Metanephros (tissue), 2 donors: Measurements from ENCODE around the gene ABHD2. TPM values are rescaled to one million over a fixed set of nuclear protein-coding genes. Genes with fewer than 3 reads are reported as not detected.

ENCODE experiments used
- small RNA-seq: library from RNA; depleted of rRNA; stranded (forward); fragments of <200 nt; gene quantifications from one replicate; pipeline ENCODE3, GENCODE V24; 2014; ENCODE audit warnings: low replicate concordance
- total RNA-seq: library from RNA; depleted of rRNA; stranded (reverse); fragments of >200 nt; gene quantifications from one replicate; pipeline ENCODE4 v1.2.3, GENCODE V29; 2014

ABHD2 gene, protein sequence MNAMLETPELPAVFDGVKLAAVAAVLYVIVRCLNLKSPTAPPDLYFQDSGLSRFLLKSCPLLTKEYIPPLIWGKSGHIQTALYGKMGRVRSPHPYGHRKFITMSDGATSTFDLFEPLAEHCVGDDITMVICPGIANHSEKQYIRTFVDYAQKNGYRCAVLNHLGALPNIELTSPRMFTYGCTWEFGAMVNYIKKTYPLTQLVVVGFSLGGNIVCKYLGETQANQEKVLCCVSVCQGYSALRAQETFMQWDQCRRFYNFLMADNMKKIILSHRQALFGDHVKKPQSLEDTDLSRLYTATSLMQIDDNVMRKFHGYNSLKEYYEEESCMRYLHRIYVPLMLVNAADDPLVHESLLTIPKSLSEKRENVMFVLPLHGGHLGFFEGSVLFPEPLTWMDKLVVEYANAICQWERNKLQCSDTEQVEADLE
- 48.5 TPM for total RNA-seq

DNA sequence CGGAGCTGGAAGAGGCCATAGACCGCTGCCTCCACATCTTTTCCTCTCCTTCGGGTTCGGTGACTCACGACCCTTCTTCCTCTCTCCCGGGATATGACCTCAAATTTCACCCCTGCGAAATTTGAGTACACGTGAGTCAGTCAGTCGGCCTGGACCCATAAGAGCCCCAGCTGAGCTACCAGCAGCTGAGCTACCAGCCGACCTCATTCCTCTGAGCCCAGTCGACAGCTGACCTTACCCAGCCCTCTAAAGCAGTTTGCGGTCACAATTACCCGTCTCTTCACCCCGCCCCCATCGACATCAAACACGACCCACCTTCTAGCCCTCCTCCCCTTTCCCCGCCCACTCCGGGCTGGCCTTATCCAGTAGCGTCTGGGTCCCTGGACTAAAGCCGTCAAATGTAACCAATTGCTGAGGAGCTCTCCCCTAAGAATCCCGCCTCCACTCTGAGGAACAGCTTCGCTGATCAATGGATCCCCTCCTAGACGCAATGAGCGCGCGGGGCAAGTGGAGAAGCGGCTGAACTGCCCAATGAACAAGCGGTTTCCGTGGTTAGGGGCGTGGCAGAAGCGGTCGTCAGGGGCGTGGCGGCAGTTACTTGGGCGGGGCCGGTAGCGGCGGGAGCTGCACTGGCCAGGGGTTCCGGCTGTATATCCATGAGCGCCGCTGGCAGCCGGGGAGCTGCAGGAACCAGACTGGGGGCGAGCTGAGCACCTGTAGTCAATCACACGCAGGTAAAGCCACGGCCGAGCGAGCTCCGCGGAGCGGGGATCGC lies at the start of gene ABHD2:
ABHD2 (plus strand) TSS at position 627 of the 775 bp plus-strand sequence. CDS start 27,872 bp downstream, outside the sequence.

GRCh38 chr15:89221543-89221942 lies 133.3 kb downstream of the ABHD2 start, which contains the start of gene RLBP1:
RLBP1 (minus strand) TSS chr15:89221579; CDS start chr15:89218975, 2,604 bp downstream.

GRCh38 chr15:89243691-89244573 lies 155.7 kb downstream of the ABHD2 start, which contains the start of gene FANCI:
FANCI (plus strand) TSS chr15:89243979; CDS start chr15:89247648, 3,669 bp downstream.

Small RNAs within 50 kb of the gene (small RNA-seq; reads per million reads assigned to genes)
- not detected for gene RNU7-195P

Other genes starting within 250 kb of the ABHD2 start
- 6.3 TPM for gene HAPLN3, start 192.9 kb upstream of the ABHD2 start, total RNA-seq
- gene MFGE8, start 175.1 kb upstream of the ABHD2 start, total RNA-seq, result 80.1 TPM
- gene RLBP1, start 133.1 kb downstream of the ABHD2 start, total RNA-seq, result not detected
- 15.5 TPM for gene FANCI, start 155.5 kb downstream of the ABHD2 start, total RNA-seq
- gene POLG, start 246.4 kb downstream of the ABHD2 start, total RNA-seq, result 75.6 TPM